H1 (cell line): ENCODE results near the gene LAMA4. TPM values are rescaled to one million over a fixed set of nuclear protein-coding genes. Genes with fewer than 3 reads are reported as not detected.

ENCODE experiments used
- CTCF ChIA-PET: fragments of 300-600 bp; sonication (Branson Sonifier 250); formaldehyde crosslinking; loops from one replicate; lab custom pipeline; 2021; ENCODE audit not compliant: partially characterized antibody; lab: Charles Lee
- POLR2A ChIA-PET: fragments of 300-600 bp; sonication (Branson Sonifier 250); formaldehyde crosslinking; loops from one replicate; lab custom pipeline; 2021; ENCODE audit warnings: inconsistent platforms; ENCODE audit not compliant: partially characterized antibody; lab: Charles Lee
- DNase-seq, 2 experiments: peaks; one replicate each; pipeline versions ENCODE4 v3.0.0 to v3.0.0-alpha.2; 2010 to 2022; ENCODE audit warnings: low spot score in 2 of 2, low read depth in 1 of 2, mixed read lengths in 1 of 2
- FAIRE-seq: peaks from 2 replicates; lab custom pipeline; 2011; peaks lifted over from hg19 to GRCh38; lab: Jason Lieb, UNC
- H2AFZ ChIP-seq: 2 replicates; pipeline ENCODE4 v1.8.1; 2012; ENCODE audit warnings: low read length, inconsistent platforms
- H2AK5ac ChIP-seq: 2 replicates; pipeline ENCODE4 v1.6.1; 2013; ENCODE audit warnings: low read depth, low read length
- H2BK120ac ChIP-seq: replicated peaks from 2 replicates; pipeline ENCODE3; 2013; ENCODE audit warnings: low read depth, low read length, inconsistent platforms
- H2BK12ac ChIP-seq: 2 replicates; pipeline ENCODE4 v1.6.1; 2013; ENCODE audit warnings: low read depth, low read length
- H2BK15ac ChIP-seq: 2 replicates; pipeline ENCODE4 v1.6.1; 2013; ENCODE audit warnings: low read length
- H2BK20ac ChIP-seq: 2 replicates; pipeline ENCODE4 v1.6.1; 2013; ENCODE audit warnings: low read length
- H2BK5ac ChIP-seq: 2 replicates; pipeline ENCODE4 v1.6.1; 2013; ENCODE audit warnings: low read depth, low read length
- H3K14ac ChIP-seq: 2 replicates; pipeline ENCODE4 v1.6.1; 2013; ENCODE audit warnings: inconsistent platforms; ENCODE audit not compliant: insufficient read length
- H3K18ac ChIP-seq: 2 replicates; pipeline ENCODE4 v1.6.1; 2013; ENCODE audit warnings: low read length; ENCODE audit errors: extremely low read depth
- H3K23ac ChIP-seq: 2 replicates; pipeline ENCODE4 v1.6.1; 2013; ENCODE audit warnings: inconsistent platforms; ENCODE audit not compliant: insufficient read length
- H3K23me2 ChIP-seq: 2 replicates; pipeline ENCODE4 v1.6.1; 2013; ENCODE audit warnings: low read depth, low read length
- H3K27ac ChIP-seq: 2 replicates; pipeline ENCODE4 v1.6.1; 2011; ENCODE audit warnings: low read depth, low read length, inconsistent platforms
- H3K27me3 ChIP-seq, 4 experiments: replicated peaks in 1 of 4; 1 replicate in 1 of 4; 2 replicates in 3 of 4; pipeline versions ENCODE4 v1.6.1 to v1.8.1; 2011 to 2013; ENCODE audit warnings: low read length in 3 of 4, mild to moderate bottlenecking in 3 of 4, inconsistent platforms in 2 of 4, mixed read lengths in 2 of 4, moderate library complexity in 1 of 4; ENCODE audit not compliant: control insufficient read depth in 3 of 4, insufficient read depth in 3 of 4; ENCODE audit errors: extremely low read depth in 1 of 4
- H3K36me3 ChIP-seq, 4 experiments: 2 replicates each; pipeline versions ENCODE4 v1.6.1 to v1.8.1; 2011 to 2013; ENCODE audit warnings: mild to moderate bottlenecking in 4 of 4, low read length in 3 of 4, moderate library complexity in 2 of 4, control low read depth in 1 of 4, inconsistent platforms in 1 of 4; ENCODE audit not compliant: insufficient read depth in 4 of 4, control insufficient read depth in 2 of 4
- H3K4ac ChIP-seq: replicated peaks from 2 replicates; pipeline ENCODE3; 2013; ENCODE audit warnings: low read length, low read depth, mixed read lengths, inconsistent platforms; ENCODE audit not compliant: insufficient read length
- H3K4me1 ChIP-seq, 4 experiments: replicated peaks in 1 of 4; 1 replicate in 1 of 4; 2 replicates in 3 of 4; pipeline versions ENCODE4 v1.6.1 to v1.8.1; 2011 to 2013; ENCODE audit warnings: low read length in 3 of 4, inconsistent platforms in 2 of 4, mixed read lengths in 1 of 4; ENCODE audit not compliant: insufficient read depth in 4 of 4, control insufficient read depth in 3 of 4
- H3K4me2 ChIP-seq, 2 experiments: 2 replicates each; pipeline versions ENCODE4 v1.6.1 to v1.8.1; 2011 to 2013; ENCODE audit warnings: low read depth in 2 of 2, low read length in 2 of 2, control low read depth in 1 of 2, inconsistent platforms in 1 of 2, mild to moderate bottlenecking in 1 of 2; ENCODE audit not compliant: insufficient read depth in 1 of 2
- H3K4me3 ChIP-seq, 4 experiments: fragments of 200-600, 300-600 bp in 1 of 4; sonication (generic), shearing (Covaris generic), sonication (Bioruptor Twin) in 1 of 4; 2 replicates each; pipeline versions ENCODE4 v1.5.1 to v1.8.1; 2011 to 2016; ENCODE audit warnings: low read length in 4 of 4, low read depth in 3 of 4, control low read depth in 2 of 4, inconsistent platforms in 2 of 4, mild to moderate bottlenecking in 2 of 4, mixed read lengths in 1 of 4, moderate library complexity in 1 of 4; ENCODE audit not compliant: insufficient read depth in 2 of 4; ENCODE audit errors: extremely low read depth in 1 of 4
- H3K56ac ChIP-seq: replicated peaks from 2 replicates; pipeline ENCODE3; 2013; ENCODE audit warnings: low read depth, mild to moderate bottlenecking, mixed read lengths, low read length, inconsistent platforms; ENCODE audit not compliant: insufficient read length
- H3K79me1 ChIP-seq: 2 replicates; pipeline ENCODE4 v1.6.1; 2013; ENCODE audit warnings: low read depth, low read length, control low read depth
- H3K79me2 ChIP-seq, 2 experiments: 2 replicates each; pipeline versions ENCODE4 v1.6.1 to v1.8.1; 2012 to 2013; ENCODE audit warnings: low read length in 2 of 2, mild to moderate bottlenecking in 2 of 2, inconsistent platforms in 1 of 2; ENCODE audit not compliant: insufficient read depth in 2 of 2, control insufficient read depth in 1 of 2
- H3K9ac ChIP-seq, 4 experiments: replicated peaks in 1 of 4; 1 replicate in 1 of 4; 2 replicates in 3 of 4; pipeline versions ENCODE4 v1.6.1 to v1.8.1; 2011 to 2013; ENCODE audit warnings: low read depth in 3 of 4, low read length in 3 of 4, control low read depth in 2 of 4, mild to moderate bottlenecking in 2 of 4, moderate library complexity in 2 of 4, inconsistent platforms in 1 of 4; ENCODE audit errors: extremely low read depth in 1 of 4
- H3K9me3 ChIP-seq, 2 experiments: 2 replicates each; pipeline versions ENCODE4 v1.6.1 to v1.8.1; 2012 to 2013; ENCODE audit warnings: mild to moderate bottlenecking in 2 of 2, moderate library complexity in 2 of 2, control low read depth in 1 of 2, inconsistent platforms in 1 of 2, low read depth in 1 of 2, low read length in 1 of 2, mixed read lengths in 1 of 2; ENCODE audit not compliant: insufficient read depth in 2 of 2
- H4K20me1 ChIP-seq, 2 experiments: replicated peaks in 1 of 2; 2 replicates each; pipeline versions ENCODE3 to v1.8.1; 2011 to 2013; ENCODE audit warnings: inconsistent platforms in 2 of 2, low read length in 2 of 2, mild to moderate bottlenecking in 1 of 2; ENCODE audit not compliant: insufficient read depth in 2 of 2, control insufficient read depth in 1 of 2
- H4K5ac ChIP-seq: 2 replicates; pipeline ENCODE4 v1.6.1; 2013; ENCODE audit warnings: low read length, low read depth, mixed read lengths, inconsistent platforms; ENCODE audit not compliant: insufficient read length
- H4K8ac ChIP-seq: 2 replicates; pipeline ENCODE4 v1.8.0; 2013; ENCODE audit warnings: mild to moderate bottlenecking, moderate library complexity, low read length, inconsistent platforms; ENCODE audit not compliant: insufficient read depth; ENCODE audit errors: extremely low read depth
- H4K91ac ChIP-seq: replicated peaks from 2 replicates; pipeline ENCODE3; 2013; ENCODE audit warnings: low read length, mixed read lengths, inconsistent platforms; ENCODE audit not compliant: insufficient read length
- EGR1 ChIP-seq: IDR thresholded peaks from 2 replicates; pipeline ENCODE4 v1.6.1; 2011; ENCODE audit warnings: low read depth, low read length, borderline replicate concordance
- HDAC6 ChIP-seq: IDR thresholded peaks from one replicate; pipeline ENCODE4 v1.7.1; 2012; ENCODE audit warnings: low read depth, mild to moderate bottlenecking, inconsistent platforms, low read length, moderate library complexity
- JUND ChIP-seq: IDR thresholded peaks from 2 replicates; pipeline ENCODE4 v1.6.1; 2011; ENCODE audit warnings: mild to moderate bottlenecking, improper control_type of control experiment, low read length
- KDM1A ChIP-seq: fragments of 200-600, 300-600 bp; sonication (generic); IDR thresholded peaks from 2 replicates; pipeline ENCODE4 v1.7.1; 2016; ENCODE audit warnings: mild to moderate bottlenecking, low read length, borderline replicate concordance
- KDM5A ChIP-seq: fragments of 200-600 bp; IDR thresholded peaks from 2 replicates; pipeline ENCODE4 v1.7.1; 2012; ENCODE audit warnings: mild to moderate bottlenecking, low read length, inconsistent platforms, mixed read lengths
- RAD21 ChIP-seq, 2 experiments: IDR thresholded peaks in 1 of 2; conservative IDR thresholded peaks in 1 of 2; 2 replicates each; pipeline ENCODE4 v1.6.1; 2011; ENCODE audit warnings: low read depth in 2 of 2, low read length in 2 of 2, improper control_type of control experiment in 1 of 2, inconsistent platforms in 1 of 2, mild to moderate bottlenecking in 1 of 2, moderate library complexity in 1 of 2
- TAF7 ChIP-seq: optimal IDR thresholded peaks from 2 replicates; pipeline ENCODE3; 2011; ENCODE audit warnings: low read depth, mild to moderate bottlenecking, inconsistent platforms, low read length, moderate library complexity, borderline replicate concordance
- WGBS, 2 experiments: shearing (Covaris generic) in 1 of 2; methylation state at CpG; one replicate each; pipeline versions ENCODE4 v1.1.6 to v1.1.7; 2013 to 2015; ENCODE audit warnings: low lambda C conversion rate in 2 of 2, mixed read lengths in 2 of 2, inconsistent platforms in 1 of 2, low coverage in 1 of 2, missing lambda C conversion rate in 1 of 2; ENCODE audit not compliant: insufficient replicate concordance in 2 of 2, insufficient coverage in 1 of 2, insufficient read length in 1 of 2; ENCODE audit errors: extremely low coverage in 1 of 2, missing lambda C conversion rate in 1 of 2; 5-methylcytosine and 5-hydroxymethylcytosine counted together
- polyA plus RNA-seq, 7 experiments: library from polyadenylated mRNA; depleted of rRNA in 3 of 7; stranded (reverse) in 5 of 7; unstranded in 2 of 7; fragments of >200 nt in 5 of 7; fragments of 200-250 nt in 2 of 7; gene quantifications; 1 replicate in 5 of 7; 2 replicates in 1 of 7; 4 replicates in 1 of 7; pipeline versions ENCODE4 v1.2.1 to v1.2.3, GENCODE V29; 2011 to 2013; ENCODE audit warnings: missing spikeins in 2 of 7, mixed read lengths in 2 of 7
- total RNA-seq: library from RNA; stranded (reverse); fragmentation: NEBNext Ultra II Directional; extraction: Animal tissue kit (Norgen Biotek cat#: 25700); gene quantifications from 2 replicates; pipeline ENCODE4 v1.2.1, GENCODE V29; 2021

LAMA4 gene
- total and polyA plus RNA-seq, 2 of the 8 experiments (the other 6 are each of a cell fraction or from before 2014, with no cell fraction given): 0.95 to 1.5 TPM

DNA sequence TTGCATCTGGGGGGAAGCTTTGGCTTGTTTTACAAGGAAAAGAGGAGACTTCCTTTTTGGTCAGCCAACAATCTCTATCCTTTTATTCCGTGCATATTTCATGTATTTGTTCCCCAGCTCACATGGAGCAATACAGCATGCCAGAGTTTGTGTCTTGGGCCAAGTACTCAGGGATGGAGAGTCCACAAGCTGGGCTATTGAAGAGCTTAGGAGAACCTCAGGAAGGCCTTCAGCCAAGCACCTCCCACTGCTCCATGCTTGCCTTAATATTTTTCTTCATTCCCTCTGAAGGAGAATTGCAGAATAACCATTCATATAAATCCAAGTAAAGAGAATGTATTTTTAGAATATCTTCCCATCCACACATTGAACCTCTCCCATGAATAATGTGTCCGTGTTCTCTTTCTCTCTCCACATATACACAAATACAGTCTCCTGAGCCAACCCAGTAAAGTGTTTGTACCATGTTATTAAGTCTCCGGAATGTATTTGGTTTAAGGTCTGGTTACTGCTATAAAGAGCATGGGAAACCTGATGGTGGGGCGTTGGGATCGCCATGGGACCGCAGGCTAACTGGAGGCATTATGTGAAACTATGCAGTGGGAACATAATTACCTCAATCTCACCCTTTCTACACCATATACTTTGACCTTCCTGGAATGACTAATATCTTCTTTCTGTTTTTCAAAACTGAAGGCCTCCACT lies 3.0 kb downstream of the LAMA4 start:
- Histone ChIP-seq H2BK5ac (no peak overlapping the region), H2BK12ac (no peak overlapping the region), H4K5ac (no peak overlapping the region)
- no peak for TF ChIP-seq JUND
- no peak for TF ChIP-seq HDAC6
- no peak for TF ChIP-seq EGR1
- no peak for TF ChIP-seq KDM5A
- no peak for TF ChIP-seq KDM1A
- TF ChIP-seq TAF7: no peak
- no peak for TF ChIP-seq RAD21 (IDR thresholded peaks at IDR 0.05 in 1 of 2, conservative IDR thresholded peaks at IDR 0.05 in 1 of 2; ENCODE audit: low read depth in 2 of 2, low read length in 2 of 2)
- TF ChIP-seq, all 59 proteins: peak for 0
- Histone ChIP-seq H2AFZ (no peak overlapping the region), H2AK5ac (no peak overlapping the region), H3K18ac (no peak overlapping the region), H3K27ac (no peak overlapping the region), H2BK120ac (no peak overlapping the region), H3K56ac (no peak overlapping the region), H2BK20ac (no peak overlapping the region), H3K79me2 (no peaks in the 10 kb centered on the region), H3K27me3 (peaks cover 2 to 35% (median 16%) of the 10 kb centered on the region in 4 experiments), H3K9ac (no peak overlapping the region), H3K23ac (no peak overlapping the region), H2BK15ac (no peak overlapping the region), H3K79me1 (no peaks in the 10 kb centered on the region), H4K91ac (no peak overlapping the region), H3K4me2 (no peak overlapping the region), H4K20me1 (no peaks in the 10 kb centered on the region), H3K36me3 (no peaks in the 10 kb centered on the region), H3K23me2 (peaks cover 12% of the 10 kb centered on the region), H4K8ac (no peak overlapping the region), H3K14ac (no peak overlapping the region), H3K9me3 (no peaks in the 10 kb centered on the region), H3K4me3 (no peak overlapping the region), H3K4ac (no peak overlapping the region), H3K4me1 (peaks cover 0 to 7% (median 2%) of the 10 kb centered on the region in 4 experiments; a peak in 3 of 7 replicates)
- CTCF ChIA-PET: interaction anchor here (0.7 to 1.3 kb wide), 3 partner anchors 44 to 84 kb away, joined by 3 to 4 read pairs (median 3); no protein-coding TSS in a partner anchor
- WGBS, 2 experiments: 79% methylated on average over 6 of the region's 6 CpGs; no CpG with 5 or more reads in 1 of the 2 experiments
- POLR2A ChIA-PET: no interaction called here
- no peak for DNase-seq
- no peak for FAIRE-seq
